K562 (cell line): ENCODE data around the gene NABP2. TPM values are rescaled to one million over a fixed set of nuclear protein-coding genes. Genes with fewer than 3 reads are reported as not detected.
"Not testable (repeated sequence)": the region's sequence is repeated elsewhere in the genome, so short reads cannot be mapped to it uniquely, and the experiment has no call there.

ENCODE experiments used
- ATAC-seq: fragments of 200-7000 bp; cut with Tn5 transposase; 3 replicates; pipeline ENCODE4 v1.9.1; 2020; ENCODE audit warnings: moderate library complexity
- BruUV-seq: library from RNA; stranded (reverse); fragments of 400-500 nt; replicated peaks from 2 replicates; lab custom pipeline; 2021; lab: Mats Ljungman, UMichigan
- CTCF ChIA-PET: fragments of 300-600 bp; formaldehyde crosslinking; extraction: SDS; loops from one replicate; lab custom pipeline; 2021; ENCODE audit warnings: low intra/inter-chr PET ratio; lab: Yijun Ruan, JAX
- POLR2A ChIA-PET: fragments of 300-600, 350-650 bp; sonication (Branson Sonifier 250); formaldehyde crosslinking; extraction: SDS; loops from one replicate; lab custom pipeline; 2021; ENCODE audit warnings: antibody characterized with exemption, inconsistent platforms; lab: Yijun Ruan, JAX
- DNase-seq, 4 experiments: peaks; one replicate each; pipeline versions ENCODE4 v3.0.0 to v3.0.0-alpha.2; 2011 to 2018; ENCODE audit warnings: low spot score in 3 of 4, mixed read lengths in 3 of 4; ENCODE audit errors: extremely low read depth in 1 of 4
- FAIRE-seq: peaks from 2 replicates; lab custom pipeline; 2011; peaks lifted over from hg19 to GRCh38; lab: Jason Lieb, UNC
- H2AFZ ChIP-seq: 2 replicates; pipeline ENCODE4 v1.6.0; 2011; ENCODE audit warnings: low read depth, low read length, control low read depth, inconsistent platforms
- H3K27ac ChIP-seq: fragments of 200-600 bp; 3 replicates; pipeline ENCODE4 v1.8.0; 2011; ENCODE audit warnings: low read depth, mild to moderate bottlenecking, control low read depth, inconsistent platforms, low read length, moderate library complexity, mixed read lengths; ENCODE audit errors: extremely low read depth
- H3K27me3 ChIP-seq, 2 experiments: fragments of 300-600 bp in 1 of 2; 2 replicates in 1 of 2; 3 replicates in 1 of 2; pipeline versions ENCODE4 v1.6.0 to v1.8.0; 2011; ENCODE audit warnings: inconsistent platforms in 2 of 2, low read length in 2 of 2, mild to moderate bottlenecking in 1 of 2, mixed read lengths in 1 of 2, moderate library complexity in 1 of 2; ENCODE audit not compliant: control insufficient read depth in 2 of 2, insufficient read depth in 2 of 2
- H3K36me3 ChIP-seq: fragments of 300-600 bp; 3 replicates; pipeline ENCODE4 v1.8.0; 2011; ENCODE audit warnings: mild to moderate bottlenecking, low read length, inconsistent platforms; ENCODE audit not compliant: control insufficient read depth, insufficient read depth
- H3K4me1 ChIP-seq, 2 experiments: fragments of 200-600 bp in 1 of 2; replicated peaks in 1 of 2; 2 replicates in 1 of 2; 3 replicates in 1 of 2; pipeline versions ENCODE4 v1.5.1 to v1.8.0; 2011; ENCODE audit warnings: inconsistent platforms in 2 of 2, low read length in 2 of 2, mild to moderate bottlenecking in 1 of 2, mixed read lengths in 1 of 2, moderate library complexity in 1 of 2; ENCODE audit not compliant: control insufficient read depth in 2 of 2, insufficient read depth in 2 of 2
- H3K4me2 ChIP-seq: 2 replicates; pipeline ENCODE4 v1.6.1; 2011; ENCODE audit warnings: low read length, control low read depth, inconsistent platforms, mixed read lengths; ENCODE audit not compliant: insufficient read depth
- H3K4me3 ChIP-seq: fragments of 200-600 bp; sonication (generic), shearing (Covaris generic); 2 replicates; pipeline ENCODE4 v1.5.1; 2016; ENCODE audit warnings: control low read depth, inconsistent platforms
- H3K79me2 ChIP-seq: fragments of 200-600 bp; 3 replicates; pipeline ENCODE4 v1.8.0; 2011; ENCODE audit warnings: low read length, inconsistent platforms; ENCODE audit not compliant: control insufficient read depth, insufficient read depth
- H3K9ac ChIP-seq, 2 experiments: 2 replicates each; pipeline versions ENCODE4 v1.6.0 to v1.6.1; 2011; ENCODE audit warnings: low read depth in 2 of 2, low read length in 2 of 2, control low read depth in 1 of 2, inconsistent platforms in 1 of 2, mild to moderate bottlenecking in 1 of 2, mixed read lengths in 1 of 2; ENCODE audit not compliant: insufficient read depth in 1 of 2
- H3K9me1 ChIP-seq: one replicate; pipeline ENCODE4 v1.6.0; 2011; ENCODE audit warnings: inconsistent platforms, mild to moderate bottlenecking, low read length, moderate library complexity; ENCODE audit not compliant: control insufficient read depth, insufficient read depth
- H3K9me3 ChIP-seq: replicated peaks from 2 replicates; pipeline ENCODE4 v1.5.1; 2011; ENCODE audit warnings: low read depth, low read length, inconsistent platforms; ENCODE audit not compliant: control insufficient read depth, insufficient read depth
- H4K20me1 ChIP-seq: replicated peaks from 2 replicates; pipeline ENCODE4 v1.6.1; 2011; ENCODE audit warnings: low read length, inconsistent platforms, mixed read lengths; ENCODE audit not compliant: control insufficient read depth, insufficient read depth
- KHSRP ChIP-seq: fragments of 450-650 bp; IDR thresholded peaks from 2 replicates; pipeline ENCODE4 v1.6.1; 2017
- RBM25 ChIP-seq: fragments of 200-400 bp; formaldehyde crosslinking; IDR thresholded peaks from 2 replicates; pipeline ENCODE4 v1.6.1; 2018; ENCODE audit warnings: low read length, low read depth, moderate library complexity; ENCODE audit not compliant: severe bottlenecking
- ZNF121 ChIP-seq: sonication (generic); formaldehyde crosslinking; conservative IDR thresholded peaks from 2 replicates; pipeline ENCODE4 v1.8.0; 2022; ENCODE audit warnings: missing genetic modification reagents
- WGBS: fragments of 100-300 bp; shearing (Covaris generic); methylation state at CpG from one replicate; pipeline ENCODE4 v1.1.6; 2016; ENCODE audit warnings: low coverage, mixed read lengths; ENCODE audit not compliant: insufficient coverage; ENCODE audit errors: missing lambda C conversion rate; 5-methylcytosine and 5-hydroxymethylcytosine counted together
- in situ Hi-C: fragments of 300-500 bp; cut with MboI; formaldehyde crosslinking; loops from 4 replicates; pipeline ENCODE4 v1.15.0; 2018; ENCODE audit warnings: inconsistent platforms, mixed read lengths
- intact Hi-C: fragments of 100-400 bp; cut with micrococcal nuclease; formaldehyde crosslinking; loops from 2 replicates; pipeline ENCODE4 v1.14.2; 2022
- polyA plus RNA-seq, 8 experiments: library from polyadenylated mRNA; depleted of rRNA in 4 of 8; stranded (reverse) in 5 of 8; unstranded in 3 of 8; fragments of >200 nt; fragmentation: Nextera tagmentation in 2 of 8; fragmentation: Illumina TruSeq in 1 of 8; extraction: Ambion mirVana in 2 of 8; extraction: Trizol in 1 of 8; gene quantifications; 2 replicates each; pipeline versions ENCODE4 v1.2.1 to v1.2.3, GENCODE V29; 2011 to 2014; ENCODE audit warnings: inconsistent platforms in 1 of 8, missing spikeins in 1 of 8
- total RNA-seq, 7 experiments: library from RNA; depleted of rRNA in 6 of 7; stranded (reverse); fragments of >200 nt in 6 of 7; fragmentation: Illumina TruSeq in 2 of 7; extraction: Trizol in 2 of 7; gene quantifications; 2 replicates each; pipeline versions ENCODE4 v1.2.1 to v1.2.3, GENCODE V29; 2011 to 2021; ENCODE audit warnings: low replicate concordance in 1 of 7

The NABP2 gene
- total and polyA plus RNA-seq, 9 of the 15 experiments (the other 6 are each of a cell fraction or from before 2014, with no cell fraction given): 11.3 to 60.6 (median 43.5) TPM

DNA sequence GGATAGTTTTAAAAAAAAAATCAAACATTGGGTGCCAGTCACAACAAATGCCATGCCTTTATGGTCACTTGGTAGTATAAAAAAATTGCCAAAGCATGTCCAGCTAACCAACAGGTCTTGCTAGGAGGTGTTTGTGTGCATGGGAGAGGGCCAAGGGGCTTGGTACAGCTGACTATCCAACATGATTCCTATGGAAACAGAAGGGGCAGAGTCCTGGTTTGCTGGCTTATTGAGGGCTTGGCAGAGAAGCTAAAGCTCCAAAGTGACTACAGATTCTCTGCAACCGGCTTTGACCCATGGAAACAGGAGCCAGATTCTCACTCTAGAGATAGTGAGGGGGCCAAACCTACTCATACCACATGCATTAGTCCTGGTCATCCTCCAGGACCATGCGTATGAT lies 48.3 kb downstream of the NABP2 start:
- H4K20me1 ChIP-seq, BruUV-seq, H3K27ac ChIP-seq: not testable (repeated sequence)

DNA sequence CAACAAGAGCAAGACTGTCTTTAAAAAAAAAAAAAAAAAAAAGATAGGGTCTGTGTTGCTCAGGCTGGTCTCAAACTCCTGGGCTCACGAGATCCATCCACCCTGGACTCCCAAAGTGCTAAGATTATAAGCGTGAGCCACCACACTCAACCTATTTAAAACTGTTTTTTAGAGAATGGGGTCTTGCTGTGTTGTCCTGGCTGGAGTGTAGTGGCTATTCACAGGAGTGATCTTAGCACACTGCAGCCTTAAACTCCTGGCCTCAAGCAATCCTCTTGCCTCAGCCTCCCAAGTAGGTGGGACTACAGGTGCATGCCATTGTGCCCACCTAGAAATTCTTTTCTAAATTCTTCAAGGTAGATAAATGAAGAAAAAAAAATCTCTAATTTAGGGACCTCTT lies 50.2 kb downstream of the NABP2 start:
- ChIA-PET CTCF (no interaction called here), POLR2A (no interaction called here)
- Histone ChIP-seq H3K27me3 (no peaks in the 10 kb centered on the region), H3K9ac (no peak overlapping the region), H3K36me3 (peaks cover 91% of the 10 kb centered on the region), H3K27ac (no peak overlapping the region), H3K9me3 (no peaks in the 10 kb centered on the region), H3K4me2 (no peak overlapping the region), H3K9me1 (no peaks in the 10 kb centered on the region), H3K4me3 (no peak overlapping the region), H3K4me1 (no peaks in the 10 kb centered on the region), H2AFZ (no peak overlapping the region), H4K20me1 (no peaks in the 10 kb centered on the region), H3K79me2 (no peaks in the 10 kb centered on the region)
- no TSS peak for BruUV-seq
- TF ChIP-seq KHSRP (no peak), RBM25 (peak; percentile 20), ZNF121 (CRISPR knock-in tag) (peak; percentile 85)
- intact Hi-C loops (no loop called here), in situ Hi-C loops (no loop called here)
- no peak for FAIRE-seq
- 100% methylated on average over 2 of the region's 2 CpGs for WGBS
- ATAC-seq: no peak
- no peak for DNase-seq

More for the DNA sequence above, 48.3 kb downstream of the NABP2 start:
- H3K9me3 ChIP-seq, CTCF ChIA-PET, in situ Hi-C loops, FAIRE-seq, POLR2A ChIA-PET, ATAC-seq, H3K9ac ChIP-seq, intact Hi-C loops, H3K9me1 ChIP-seq, H3K27me3 ChIP-seq, H3K4me1 ChIP-seq, H3K79me2 ChIP-seq, H3K4me3 ChIP-seq, DNase-seq, H2AFZ ChIP-seq, H3K4me2 ChIP-seq: not testable (repeated sequence)
- 88% methylated on average over 2 of the region's 2 CpGs for WGBS
- H3K36me3 ChIP-seq: peaks cover 76% of the 10 kb centered on the region
